Kidney epithelial cell (primary cell): ENCODE results near the gene ST3GAL4. TPM values are rescaled to one million over a fixed set of nuclear protein-coding genes. Genes with fewer than 3 reads are reported as not detected.
"Not testable (repeated sequence)": the region's sequence is repeated elsewhere in the genome, so short reads cannot be mapped to it uniquely, and the experiment has no call there.

Experiments used
- DNase-seq: peaks from one replicate; pipeline ENCODE4 v3.0.0-alpha.2; 2010; ENCODE audit warnings: low read depth
- H3K27me3 ChIP-seq: 2 replicates; pipeline ENCODE4 v1.6.0; 2011; ENCODE audit warnings: low read length; ENCODE audit not compliant: control insufficient read depth, insufficient read depth
- H3K36me3 ChIP-seq: 2 replicates; pipeline ENCODE4 v1.5.1; 2011; ENCODE audit warnings: low read length; ENCODE audit not compliant: control insufficient read depth, insufficient read depth
- H3K4me3 ChIP-seq: 2 replicates; pipeline ENCODE4 v1.5.1; 2011; ENCODE audit warnings: low read depth, mild to moderate bottlenecking, control low read depth, low read length
- CTCF ChIP-seq: IDR thresholded peaks from 2 replicates; pipeline ENCODE4 v1.5.1; 2011; ENCODE audit warnings: mild to moderate bottlenecking, moderate library complexity, low read length, control low read depth, inconsistent platforms; ENCODE audit not compliant: insufficient read depth, poor library complexity, severe bottlenecking
- total RNA-seq: library from RNA; depleted of rRNA; stranded (reverse); fragments of >200 nt; gene quantifications from 2 replicates; pipeline ENCODE4 v1.2.3, GENCODE V29; 2015

ST3GAL4 gene
- total RNA-seq, 1 donor from 2014 or later = 12.7 TPM

DNA sequence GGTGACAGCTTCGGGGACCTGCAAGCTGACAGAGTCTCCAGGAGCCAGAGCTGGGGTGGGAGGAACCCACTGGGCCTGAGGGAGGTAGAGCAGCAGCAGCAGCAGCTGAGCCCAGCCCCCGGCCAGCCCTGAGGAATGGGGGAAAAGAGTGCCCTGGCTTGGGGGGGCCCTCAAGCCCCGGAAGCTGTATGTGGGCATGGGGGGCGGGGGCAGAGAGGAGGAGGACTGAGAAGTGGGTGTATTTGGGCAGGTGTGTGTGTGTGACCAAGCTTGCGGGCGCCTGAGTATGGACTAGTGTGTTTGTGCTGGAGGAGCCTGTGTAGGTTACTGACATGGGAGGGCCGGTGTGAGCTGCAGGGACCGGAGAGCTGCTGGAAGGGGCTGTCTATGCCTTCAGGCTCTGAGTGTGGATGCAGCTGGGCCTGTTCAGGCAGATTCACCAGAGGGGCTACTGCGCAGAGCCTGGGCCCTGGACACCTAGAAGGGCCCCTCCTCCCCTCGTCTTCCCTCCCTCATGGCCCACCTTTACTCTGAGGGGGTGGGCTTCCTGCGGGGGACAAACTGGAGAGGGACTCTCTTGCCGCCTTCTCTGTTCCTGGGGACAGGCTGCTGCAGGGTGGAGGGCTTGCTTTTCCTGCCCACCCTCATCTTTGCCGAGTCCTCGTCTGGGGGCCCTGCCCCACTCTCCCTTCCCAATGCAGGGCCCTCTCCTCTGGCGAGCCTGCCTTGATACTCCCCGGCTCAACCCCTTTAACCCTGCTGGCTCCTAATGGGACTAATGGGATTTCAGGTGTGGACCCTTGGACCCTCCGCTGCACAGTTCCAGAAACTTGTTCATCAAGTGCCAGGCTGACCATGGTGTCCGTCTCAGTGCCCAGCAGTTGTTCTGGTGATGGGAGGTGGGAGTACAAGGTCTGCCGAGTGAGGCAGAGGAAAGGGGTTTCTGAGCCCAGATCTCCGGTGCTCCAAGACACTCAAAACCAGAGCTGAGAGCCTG, 28.2 kb downstream of the ST3GAL4 start:
- TF ChIP-seq CTCF = no peak
- no peak overlapping the region for H3K4me3 ChIP-seq
- no peaks in the 10 kb centered on the region for H3K36me3 ChIP-seq
- H3K27me3 ChIP-seq = no peaks in the 10 kb centered on the region
- no peak for DNase-seq

- DNase-seq = no peak
- Histone ChIP-seq H3K27me3 (no peaks in the 10 kb centered on the region), H3K4me3 (no peak overlapping the region), H3K36me3 (no peaks in the 10 kb centered on the region)
- no peak for TF ChIP-seq CTCF
Observed at GRCh38 chr11:126384449-126385070, 29.1 kb downstream of the ST3GAL4 start.

DNA sequence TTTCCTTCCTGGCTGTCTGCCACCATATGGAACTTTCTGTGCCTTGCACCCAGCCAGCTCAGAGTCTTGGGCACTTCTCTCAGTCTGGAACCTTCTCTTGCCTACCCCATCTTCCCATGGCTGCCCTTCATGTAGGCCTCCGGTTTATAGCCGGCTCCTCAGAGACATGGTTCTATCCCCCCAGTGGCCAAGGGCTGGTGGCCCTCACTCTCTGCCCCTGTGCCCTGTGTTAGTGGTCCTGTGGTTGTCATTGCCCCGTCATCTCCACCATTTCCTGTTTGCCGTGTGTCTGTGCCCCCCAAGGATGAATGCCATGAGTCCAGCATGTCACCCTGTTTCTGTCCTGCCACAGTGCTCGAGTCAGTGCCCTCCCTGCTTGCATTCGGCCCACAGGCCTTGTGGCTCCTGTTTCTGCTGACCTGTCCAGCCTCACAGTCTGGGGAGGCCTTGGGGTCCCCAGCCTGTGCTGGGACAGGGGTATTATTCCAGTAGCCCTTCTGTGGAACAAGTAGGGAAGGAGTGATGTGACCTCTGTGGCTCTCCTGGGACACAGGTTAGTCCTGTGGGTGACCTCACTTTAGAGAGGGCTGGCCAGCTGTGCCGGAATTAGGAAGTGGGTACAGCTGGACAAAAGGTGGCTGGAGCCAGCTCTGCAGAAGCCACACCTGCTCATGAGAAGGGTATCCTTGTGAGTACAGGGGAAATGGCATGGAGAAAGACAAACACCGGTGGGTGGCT, 30.7 kb downstream of the ST3GAL4 start:
- Histone ChIP-seq H3K36me3 (no peaks in the 10 kb centered on the region), H3K27me3 (no peaks in the 10 kb centered on the region), H3K4me3 (no peak overlapping the region)
- no peak for TF ChIP-seq CTCF
- no peak for DNase-seq

DNA sequence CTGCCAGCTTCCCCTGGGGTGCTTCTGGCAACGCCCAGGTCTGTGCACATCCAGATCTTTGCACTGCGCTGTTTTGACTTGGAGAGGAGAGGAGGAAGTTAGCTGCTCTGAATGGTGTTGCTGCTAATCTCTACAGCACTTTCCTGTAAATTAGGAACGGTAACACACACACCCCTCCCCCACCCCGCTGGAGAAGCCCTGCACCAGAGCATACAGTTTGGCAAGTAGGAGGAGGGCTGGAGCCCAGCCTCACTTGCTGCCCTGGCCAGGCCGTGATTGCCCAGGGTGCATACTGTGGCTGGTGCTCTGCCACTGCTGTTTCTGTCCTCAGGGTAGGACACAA, 31.2 kb downstream of the ST3GAL4 start:
- not testable (repeated sequence) for H3K36me3 ChIP-seq, H3K4me3 ChIP-seq, DNase-seq, H3K27me3 ChIP-seq

GRCh38 chr11:126387857-126388256, 32.4 kb downstream of the ST3GAL4 start:
- Histone ChIP-seq H3K27me3 (no peaks in the 10 kb centered on the region), H3K4me3 (no peak overlapping the region), H3K36me3 (no peaks in the 10 kb centered on the region)
- no peak for DNase-seq
- TF ChIP-seq CTCF = no peak

- H3K27me3 ChIP-seq = no peaks in the 10 kb centered on the region
- DNase-seq = no peak
- no peaks in the 10 kb centered on the region for H3K36me3 ChIP-seq
- H3K4me3 ChIP-seq = no peak overlapping the region
- TF ChIP-seq CTCF = no peak
Observed at GRCh38 chr11:126390272-126390867, 34.9 kb downstream of the ST3GAL4 start.
